Skeletal muscle satellite cell (primary cell): Measurements from ENCODE around the gene TMEFF2.

Experiments used
- H3K27me3 ChIP-seq: 2 replicates; pipeline ENCODE4 v1.7.0; 2013; ENCODE audit warnings: low read length; ENCODE audit not compliant: control insufficient read depth, insufficient read depth
- H3K36me3 ChIP-seq: 2 replicates; pipeline ENCODE4 v1.7.0; 2013; ENCODE audit warnings: mild to moderate bottlenecking, control low read depth, low read length; ENCODE audit not compliant: insufficient read depth
- H3K4me1 ChIP-seq: 2 replicates; pipeline ENCODE4 v1.7.0; 2013; ENCODE audit warnings: low read length; ENCODE audit not compliant: control insufficient read depth, insufficient read depth
- H3K4me2 ChIP-seq: 2 replicates; pipeline ENCODE4 v1.7.0; 2013; ENCODE audit warnings: mild to moderate bottlenecking, low read length
- H3K4me3 ChIP-seq: 2 replicates; pipeline ENCODE4 v1.7.0; 2013; ENCODE audit warnings: low read length
- H3K9ac ChIP-seq: 2 replicates; pipeline ENCODE4 v1.7.0; 2013; ENCODE audit warnings: mild to moderate bottlenecking, low read depth, low read length, moderate library complexity
- H3K9me3 ChIP-seq: replicated peaks from 2 replicates; pipeline ENCODE4 v1.7.0; 2013; ENCODE audit warnings: mild to moderate bottlenecking, control low read depth, low read length

The TMEFF2 gene

DNA sequence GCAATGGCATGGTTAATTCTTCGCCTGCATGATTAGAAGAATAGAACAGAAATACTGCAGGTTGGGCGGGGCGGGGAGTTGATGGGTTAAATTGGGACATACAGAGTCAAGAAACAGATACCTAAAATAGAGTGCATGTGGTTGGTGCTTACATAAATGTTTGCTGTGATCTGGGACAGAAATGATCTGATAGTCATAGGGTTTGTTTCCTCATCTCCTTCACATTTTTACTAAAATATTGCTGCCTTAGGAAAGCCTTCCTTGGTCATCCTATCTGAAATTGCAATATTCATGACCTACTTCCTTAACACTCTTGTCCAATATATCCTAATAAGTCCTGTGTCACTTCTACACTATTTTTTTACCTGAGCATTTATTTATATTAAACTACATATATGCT lies 163.9 kb downstream of the TMEFF2 start:
- no peaks in the 10 kb centered on the region for H3K36me3 ChIP-seq
- H3K27me3 ChIP-seq = no peaks in the 10 kb centered on the region
- H3K4me1 ChIP-seq = peaks cover 5% of the 10 kb centered on the region
- H3K4me3 ChIP-seq = no peak overlapping the region
- no peak overlapping the region for H3K9ac ChIP-seq
- H3K9me3 ChIP-seq = no peaks in the 10 kb centered on the region
- no peak overlapping the region for H3K4me2 ChIP-seq

DNA sequence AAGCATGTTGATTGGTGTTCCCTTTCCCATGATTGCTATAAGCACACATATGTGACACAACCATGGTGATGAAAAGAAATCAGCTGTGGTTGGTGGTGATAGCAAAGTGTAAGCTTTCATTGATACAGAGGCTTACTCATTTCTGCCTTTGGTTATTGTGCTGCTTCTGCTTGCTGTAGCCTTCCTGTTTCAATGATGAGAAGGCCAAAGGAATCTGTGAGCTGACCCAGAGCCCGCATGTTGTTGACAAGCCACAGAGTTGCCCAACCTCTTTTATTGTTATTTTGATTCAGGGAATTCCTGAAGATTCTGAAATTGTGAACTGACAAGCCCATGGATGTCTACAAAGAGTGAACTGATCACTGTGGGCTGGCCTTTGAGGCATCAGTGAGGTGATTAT lies 164.4 kb downstream of the TMEFF2 start:
- Histone ChIP-seq H3K4me3 (no peak overlapping the region), H3K4me2 (no peak overlapping the region), H3K9ac (no peak overlapping the region), H3K36me3 (no peaks in the 10 kb centered on the region), H3K27me3 (no peaks in the 10 kb centered on the region), H3K4me1 (no peaks in the 10 kb centered on the region), H3K9me3 (no peaks in the 10 kb centered on the region)

GRCh38 chr2:192029089-192029488 lies 165.6 kb downstream of the TMEFF2 start:
- Histone ChIP-seq H3K4me3 (no peak overlapping the region), H3K9me3 (no peaks in the 10 kb centered on the region), H3K36me3 (no peaks in the 10 kb centered on the region), H3K4me1 (no peaks in the 10 kb centered on the region), H3K27me3 (no peaks in the 10 kb centered on the region), H3K4me2 (no peak overlapping the region), H3K9ac (no peak overlapping the region)

DNA sequence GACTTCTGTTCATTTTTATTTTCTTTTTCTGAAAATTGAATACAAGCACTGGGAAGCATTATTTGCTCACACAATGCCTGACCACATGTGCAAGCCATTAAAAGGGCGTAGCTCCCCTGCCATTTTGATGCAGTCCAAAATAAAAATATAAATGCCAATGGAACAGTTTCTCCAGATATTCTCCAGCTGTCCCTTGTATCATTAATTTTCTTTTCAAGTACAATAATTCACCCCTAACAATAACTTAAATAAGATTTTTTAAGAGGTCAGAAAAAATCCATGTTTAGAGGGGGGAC lies 168.0 kb downstream of the TMEFF2 start:
- Histone ChIP-seq H3K9ac (no peak overlapping the region), H3K4me2 (no peak overlapping the region), H3K36me3 (no peaks in the 10 kb centered on the region), H3K9me3 (no peaks in the 10 kb centered on the region), H3K4me1 (no peaks in the 10 kb centered on the region), H3K4me3 (no peak overlapping the region), H3K27me3 (no peaks in the 10 kb centered on the region)

GRCh38 chr2:192026059-192026824 lies 168.5 kb downstream of the TMEFF2 start:
- Histone ChIP-seq H3K9ac (no peak overlapping the region), H3K27me3 (no peaks in the 10 kb centered on the region), H3K9me3 (no peaks in the 10 kb centered on the region), H3K4me2 (no peak overlapping the region), H3K36me3 (no peaks in the 10 kb centered on the region), H3K4me1 (no peaks in the 10 kb centered on the region), H3K4me3 (no peak overlapping the region)

- no peaks in the 10 kb centered on the region for H3K4me1 ChIP-seq
- no peak overlapping the region for H3K9ac ChIP-seq
- no peaks in the 10 kb centered on the region for H3K27me3 ChIP-seq
- H3K4me3 ChIP-seq = no peak overlapping the region
- H3K4me2 ChIP-seq = no peak overlapping the region
- no peaks in the 10 kb centered on the region for H3K9me3 ChIP-seq
- no peaks in the 10 kb centered on the region for H3K36me3 ChIP-seq
These were observed 169.1 kb downstream of the TMEFF2 start for GRCh38 chr2:192025637-192026036.

GRCh38 chr2:192023006-192023405 lies 171.7 kb downstream of the TMEFF2 start:
- H3K9ac ChIP-seq = no peak overlapping the region
- no peak overlapping the region for H3K4me3 ChIP-seq
- H3K36me3 ChIP-seq = no peaks in the 10 kb centered on the region
- H3K4me1 ChIP-seq = no peaks in the 10 kb centered on the region
- H3K27me3 ChIP-seq = no peaks in the 10 kb centered on the region
- H3K4me2 ChIP-seq = no peak overlapping the region
- H3K9me3 ChIP-seq = no peaks in the 10 kb centered on the region

DNA sequence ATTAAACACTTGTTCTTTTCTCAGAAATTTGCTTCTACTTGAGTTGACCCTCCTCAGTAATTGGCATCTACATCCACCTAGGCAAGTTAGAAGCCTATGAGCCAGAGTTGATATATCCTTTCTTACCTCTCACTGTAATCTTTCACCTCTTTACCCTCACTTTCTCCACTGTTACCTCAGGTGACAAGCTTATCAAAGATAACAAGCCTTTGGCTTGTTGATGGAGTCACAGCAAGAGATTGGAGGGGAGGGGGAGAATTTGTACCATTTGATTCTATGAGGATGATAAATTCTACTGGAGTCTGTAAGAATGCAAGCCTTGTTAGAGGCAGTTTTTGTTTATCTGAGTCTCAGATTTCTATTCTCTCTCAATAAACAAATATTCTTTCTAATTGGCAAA lies 176.9 kb downstream of the TMEFF2 start:
- H3K9ac ChIP-seq = no peak overlapping the region
- no peaks in the 10 kb centered on the region for H3K27me3 ChIP-seq
- H3K4me3 ChIP-seq = no peak overlapping the region
- H3K36me3 ChIP-seq = no peaks in the 10 kb centered on the region
- H3K4me1 ChIP-seq = peaks cover 12% of the 10 kb centered on the region
- no peaks in the 10 kb centered on the region for H3K9me3 ChIP-seq
- H3K4me2 ChIP-seq = no peak overlapping the region

DNA sequence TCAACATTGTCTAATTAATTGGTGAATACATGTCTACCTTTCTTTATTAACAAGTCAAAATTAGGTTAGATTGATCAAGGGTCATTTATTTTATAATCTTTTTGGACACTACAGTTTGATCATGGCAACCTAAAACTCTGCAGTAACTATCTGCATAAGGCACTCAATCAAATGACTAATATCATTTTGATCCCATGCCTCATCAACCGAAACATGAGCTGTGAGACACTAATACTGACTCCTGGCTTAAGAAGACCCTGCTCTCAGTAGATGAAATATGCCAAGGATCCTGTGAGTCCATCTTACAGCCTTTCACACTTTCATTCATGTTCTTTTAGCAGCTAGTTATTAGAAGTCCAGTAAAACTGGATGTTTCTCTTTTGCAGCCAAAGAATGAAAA lies 178.5 kb downstream of the TMEFF2 start:
- Histone ChIP-seq H3K9ac (no peak overlapping the region), H3K4me3 (no peak overlapping the region), H3K4me1 (peaks cover 15% of the 10 kb centered on the region), H3K27me3 (no peaks in the 10 kb centered on the region), H3K9me3 (no peaks in the 10 kb centered on the region), H3K36me3 (no peaks in the 10 kb centered on the region), H3K4me2 (no peak overlapping the region)

DNA sequence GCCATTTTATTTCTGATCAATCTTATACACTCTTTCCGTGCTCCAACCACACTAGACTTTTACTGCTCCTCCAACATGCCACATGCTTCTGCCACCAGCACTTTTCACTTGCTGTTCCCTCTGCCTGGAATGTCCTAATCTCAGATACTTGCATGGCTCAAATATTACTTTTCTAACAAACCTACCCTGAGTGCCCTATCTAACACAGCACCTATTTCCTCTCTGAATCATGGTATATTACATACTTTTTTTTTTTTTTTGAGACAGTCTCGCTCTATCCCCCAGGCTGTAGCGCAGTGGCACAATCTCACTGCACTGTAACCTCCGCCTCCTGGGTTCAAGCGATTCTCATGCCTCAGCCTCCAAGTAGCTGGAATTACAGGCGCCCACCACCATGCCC lies 181.5 kb downstream of the TMEFF2 start:
- peaks cover 20% of the 10 kb centered on the region for H3K4me1 ChIP-seq
- H3K9ac ChIP-seq = no peak overlapping the region
- no peaks in the 10 kb centered on the region for H3K36me3 ChIP-seq
- no peaks in the 10 kb centered on the region for H3K9me3 ChIP-seq
- no peaks in the 10 kb centered on the region for H3K27me3 ChIP-seq
- no peak overlapping the region for H3K4me3 ChIP-seq
- no peak overlapping the region for H3K4me2 ChIP-seq

- Histone ChIP-seq H3K4me2 (no peak overlapping the region), H3K27me3 (no peaks in the 10 kb centered on the region), H3K4me1 (peaks cover 14% of the 10 kb centered on the region), H3K4me3 (no peak overlapping the region), H3K36me3 (no peaks in the 10 kb centered on the region), H3K9ac (no peak overlapping the region), H3K9me3 (no peaks in the 10 kb centered on the region)
These were observed 183.5 kb downstream of the TMEFF2 start for GRCh38 chr2:192011196-192011595.

- H3K4me3 ChIP-seq = no peak overlapping the region
- no peak overlapping the region for H3K9ac ChIP-seq
- H3K4me2 ChIP-seq = no peak overlapping the region
- H3K4me1 ChIP-seq = peaks cover 10% of the 10 kb centered on the region
- no peaks in the 10 kb centered on the region for H3K9me3 ChIP-seq
- no peaks in the 10 kb centered on the region for H3K36me3 ChIP-seq
- no peaks in the 10 kb centered on the region for H3K27me3 ChIP-seq
These were observed 184.7 kb downstream of the TMEFF2 start for GRCh38 chr2:192010073-192010472.
